ENCODE data around the gene DDX56.

Gene DDX56

GRCh38 chr7:44535348-44536064, 38.2 kb downstream of the DDX56 start:
- DNase-seq (ENCODE audit: low read depth in 3 of 3) = no peak

- peak in 1 of 3 experiments; percentile 9 for DNase-seq (ENCODE audit: low read depth in 3 of 3)
Observed at GRCh38 chr7:44534501-44534900, 39.2 kb downstream of the DDX56 start.

DNA sequence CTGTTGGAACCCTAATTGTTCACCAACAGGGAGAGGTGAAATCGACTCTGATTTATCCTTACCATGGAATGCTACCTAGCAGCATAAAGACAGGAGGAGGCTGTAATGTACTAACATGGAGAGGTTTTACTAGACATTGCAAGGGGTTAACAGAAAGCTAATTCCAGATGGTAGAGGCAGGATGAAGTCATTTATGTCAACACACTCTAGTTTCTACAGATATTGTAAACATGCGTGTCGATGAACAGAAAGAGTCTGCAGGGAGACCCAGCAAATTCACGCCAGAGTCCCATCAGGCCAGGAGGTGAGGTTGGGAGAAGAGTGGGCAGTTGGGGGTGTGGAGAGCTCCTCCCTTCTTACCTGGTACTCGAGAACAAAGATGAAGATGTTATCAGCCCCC, 39.6 kb downstream of the DDX56 start:
- no peak for DNase-seq (ENCODE audit: low read depth in 3 of 3)

DNA sequence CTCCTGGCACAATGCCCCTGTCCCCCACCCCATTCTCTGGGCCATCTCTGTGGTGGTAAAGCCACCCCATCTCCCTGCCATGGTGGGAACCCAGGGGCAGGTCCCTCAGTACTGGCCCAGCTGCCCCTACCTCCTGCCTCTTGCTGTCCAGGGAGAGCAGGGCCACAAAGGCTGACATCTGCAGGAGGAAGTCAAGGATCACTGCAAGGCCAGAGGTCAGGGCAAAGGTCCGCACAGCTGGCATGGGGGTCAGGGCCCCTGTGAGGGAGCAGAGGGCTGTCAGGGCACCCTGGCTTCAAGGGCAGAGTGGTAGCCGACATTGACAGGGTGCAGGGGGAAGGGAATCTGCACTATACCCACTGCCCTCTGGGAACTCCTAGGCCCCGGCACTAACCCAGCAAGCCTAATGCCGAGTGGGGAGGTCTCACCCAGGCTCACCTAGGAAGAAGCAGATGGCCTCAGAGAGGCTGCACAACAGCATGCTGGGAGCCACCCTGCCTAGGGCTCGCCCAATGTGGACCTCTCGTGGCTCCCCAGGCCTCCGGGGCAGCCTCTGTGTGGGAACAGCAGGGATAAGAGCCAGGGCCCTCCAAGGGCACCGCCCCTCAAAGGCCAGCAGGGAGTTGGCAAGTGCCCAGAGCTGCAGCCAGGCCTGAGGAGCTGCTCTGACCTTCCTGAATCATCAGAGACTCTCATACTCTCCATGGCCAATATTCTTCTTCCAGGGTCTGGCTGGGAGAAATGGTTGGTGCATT, 40.2 kb downstream of the DDX56 start:
- DNase-seq (ENCODE audit: low read depth in 3 of 3) = no peak

DNA sequence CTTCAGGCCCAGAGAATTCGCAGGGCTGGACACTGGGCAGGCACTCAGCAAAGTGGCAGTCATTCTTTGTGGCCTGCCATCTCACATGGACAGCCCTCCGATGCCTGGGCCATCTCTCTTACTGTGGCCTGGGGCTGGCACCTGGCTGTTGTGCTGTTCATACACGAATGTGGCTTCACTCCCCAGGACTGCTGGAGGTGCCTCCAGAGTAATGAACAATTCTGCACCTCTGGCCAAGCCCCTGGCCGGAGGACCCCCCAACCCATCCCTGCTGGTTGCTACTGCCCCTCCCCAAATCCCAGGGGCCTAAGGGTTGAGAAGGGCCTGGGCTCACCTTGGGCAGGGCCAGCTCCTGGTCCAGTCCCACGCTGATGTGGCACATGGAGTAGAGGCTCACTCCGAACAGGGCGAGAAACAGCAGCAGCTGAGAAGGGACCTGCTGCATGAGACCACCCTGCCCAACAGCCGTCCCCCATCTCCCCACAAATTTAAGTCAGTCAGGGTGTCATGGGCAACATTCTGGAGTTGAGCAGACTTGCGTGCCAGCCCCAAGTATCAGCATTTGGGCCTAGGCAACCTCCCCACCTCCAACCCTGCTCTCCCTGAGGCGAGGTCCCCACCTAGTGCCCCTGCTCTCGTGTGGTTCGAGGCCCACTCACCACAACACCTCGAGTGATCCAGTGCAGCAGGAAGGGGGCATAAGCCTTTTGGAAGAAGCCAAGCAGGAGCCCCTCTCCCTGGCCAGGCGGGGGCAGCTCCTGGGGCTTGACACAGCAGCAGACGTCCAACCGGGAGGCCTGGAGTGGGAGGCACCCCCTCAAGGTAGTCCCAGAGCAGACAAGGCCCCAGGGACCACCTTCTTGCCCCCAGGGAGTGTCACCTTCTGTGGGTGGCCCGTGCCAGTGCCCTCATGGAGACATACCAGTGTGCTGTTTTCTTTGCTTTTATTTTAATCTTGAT, 42.0 kb downstream of the DDX56 start:
- no peak for DNase-seq (ENCODE audit: low read depth in 3 of 3)

DNA sequence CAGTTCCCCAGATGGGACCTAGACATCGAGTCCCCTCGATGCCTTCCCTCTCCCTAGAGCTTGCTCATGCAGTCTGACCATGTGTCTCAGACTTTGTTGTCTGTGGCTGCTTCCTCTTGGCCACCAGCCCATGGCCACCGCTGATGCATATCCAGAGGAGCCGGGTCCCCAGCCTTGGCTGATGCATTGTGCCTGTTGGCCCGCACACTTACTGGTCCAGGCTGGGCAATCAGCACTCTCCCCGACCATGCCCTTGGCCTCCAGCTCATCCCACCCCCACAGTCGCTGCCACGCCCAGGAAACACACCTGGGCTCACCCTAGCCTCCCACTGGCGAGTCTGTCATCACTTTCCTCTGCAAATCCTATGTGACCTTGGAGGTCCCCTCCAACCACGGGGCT, 42.7 kb downstream of the DDX56 start:
- DNase-seq (ENCODE audit: low read depth in 3 of 3) = no peak

- DNase-seq (ENCODE audit: low read depth in 3 of 3) = no peak
Observed at GRCh38 chr7:44524811-44525388, 48.8 kb downstream of the DDX56 start.

DNA sequence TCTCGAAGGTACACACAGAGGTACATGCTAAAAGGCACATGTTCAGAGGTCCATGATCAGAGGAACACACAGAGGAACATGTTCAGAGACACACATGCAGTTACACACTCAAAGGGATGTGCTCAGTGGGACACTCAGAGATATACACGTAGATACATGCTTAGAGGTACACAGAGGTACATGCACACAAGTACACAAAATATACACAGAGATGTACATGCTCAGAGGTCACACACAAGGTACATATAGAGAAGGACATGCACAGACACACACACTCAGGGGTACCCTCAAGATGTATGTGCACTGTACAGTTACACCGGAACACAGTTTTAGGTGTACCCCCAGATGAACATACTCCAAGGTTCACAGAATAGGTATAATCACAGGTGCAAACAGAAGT, 51.4 kb downstream of the DDX56 start:
- no peak for DNase-seq (ENCODE audit: low read depth in 3 of 3)

GRCh38 chr7:44521347-44522095, 52.2 kb downstream of the DDX56 start:
- DNase-seq (ENCODE audit: low read depth in 3 of 3) = no peak

GRCh38 chr7:44520574-44520973, 53.1 kb downstream of the DDX56 start:
- no peak for DNase-seq (ENCODE audit: low read depth in 3 of 3)

GRCh38 chr7:44519546-44519945, 54.2 kb downstream of the DDX56 start:
- DNase-seq (ENCODE audit: low read depth in 3 of 3) = no peak

DNA sequence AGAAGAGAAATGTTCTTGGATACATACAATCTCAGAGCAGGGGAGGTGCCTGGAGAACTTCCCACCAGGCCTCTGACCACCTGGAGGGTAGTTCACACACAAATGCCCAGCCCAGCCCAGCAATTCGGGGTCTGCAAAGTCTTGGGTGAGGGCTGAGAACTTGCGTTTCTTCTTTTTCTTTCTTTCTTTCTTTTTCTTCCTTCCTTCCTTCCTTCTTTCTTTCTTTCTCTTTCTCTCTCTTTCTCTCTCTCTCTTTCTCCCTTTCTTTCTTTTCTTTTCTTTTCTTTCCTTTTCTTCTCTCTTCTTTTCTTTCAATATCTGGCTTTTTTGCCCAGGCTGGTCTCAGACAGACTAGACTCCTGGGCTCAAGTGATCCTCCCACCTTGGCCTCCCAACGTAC, 54.9 kb downstream of the DDX56 start:
- no peak for DNase-seq (ENCODE audit: low read depth in 3 of 3)

- DNase-seq (ENCODE audit: low read depth in 3 of 3) = no peak
Observed at GRCh38 chr7:44517175-44517574, 56.5 kb downstream of the DDX56 start.
